Mesendoderm (in vitro differentiated cells): Measurements from ENCODE around the gene PACSIN1.

Experiments
- DNase-seq: peaks from one replicate; pipeline ENCODE4 v3.0.0; 2013
- H2AK5ac ChIP-seq: 2 replicates; pipeline ENCODE4 v1.6.1; 2013; ENCODE audit warnings: low read length, inconsistent platforms
- H2BK120ac ChIP-seq: 2 replicates; pipeline ENCODE4 v1.6.1; 2013; ENCODE audit warnings: low read depth, mild to moderate bottlenecking, low read length, moderate library complexity, mixed read lengths
- H2BK15ac ChIP-seq: replicated peaks from 2 replicates; pipeline ENCODE4 v1.6.1; 2013; ENCODE audit warnings: low read depth, mild to moderate bottlenecking, moderate library complexity
- H2BK5ac ChIP-seq: 2 replicates; pipeline ENCODE4 v1.6.1; 2013; ENCODE audit warnings: low read length, inconsistent platforms
- H3K18ac ChIP-seq: 2 replicates; pipeline ENCODE4 v1.6.1; 2013; ENCODE audit warnings: mild to moderate bottlenecking, low read length, mixed read lengths
- H3K23ac ChIP-seq: one replicate; pipeline ENCODE4 v1.6.1; 2013; ENCODE audit warnings: low read length
- H3K27ac ChIP-seq: 2 replicates; pipeline ENCODE4 v1.5.1; 2013; ENCODE audit warnings: low read depth, mild to moderate bottlenecking, inconsistent platforms, low read length, moderate library complexity
- H3K27me3 ChIP-seq: 2 replicates; pipeline ENCODE4 v1.6.1; 2013; ENCODE audit warnings: low read length, control low read depth, mild to moderate bottlenecking, inconsistent platforms; ENCODE audit not compliant: insufficient read depth, poor library complexity
- H3K36me3 ChIP-seq: 2 replicates; pipeline ENCODE4 v1.6.1; 2013; ENCODE audit warnings: low read length, inconsistent platforms; ENCODE audit not compliant: control insufficient read depth, insufficient read depth
- H3K4ac ChIP-seq: one replicate; pipeline ENCODE4 v1.6.1; 2013; ENCODE audit warnings: low read depth, mild to moderate bottlenecking, low read length, moderate library complexity
- H3K4me1 ChIP-seq: 2 replicates; pipeline ENCODE4 v1.6.1; 2013; ENCODE audit warnings: low read depth, low read length, inconsistent platforms; ENCODE audit not compliant: control insufficient read depth
- H3K4me2 ChIP-seq: 2 replicates; pipeline ENCODE4 v1.6.1; 2013; ENCODE audit warnings: low read length
- H3K4me3 ChIP-seq: 2 replicates; pipeline ENCODE4 v1.5.1; 2013; ENCODE audit warnings: mild to moderate bottlenecking, low read length
- H3K56ac ChIP-seq: one replicate; pipeline ENCODE4 v1.6.1; 2013; ENCODE audit warnings: low read length
- H3K79me1 ChIP-seq: 2 replicates; pipeline ENCODE4 v1.6.1; 2013; ENCODE audit warnings: low read length, inconsistent platforms
- H3K79me2 ChIP-seq: 2 replicates; pipeline ENCODE4 v1.6.1; 2013; ENCODE audit warnings: mild to moderate bottlenecking, low read length; ENCODE audit not compliant: control insufficient read depth, insufficient read depth
- H3K9ac ChIP-seq: 2 replicates; pipeline ENCODE4 v1.6.1; 2013; ENCODE audit warnings: low read length, inconsistent platforms
- H4K5ac ChIP-seq: one replicate; pipeline ENCODE4 v1.6.1; 2013; ENCODE audit warnings: low read length
- H4K8ac ChIP-seq: one replicate; pipeline ENCODE4 v1.6.1; 2013; ENCODE audit warnings: low read depth, mild to moderate bottlenecking, control low read depth, low read length, moderate library complexity
- WGBS: extraction: QIAGEN DNeasy Blood & Tissue Kit; methylation state at CpG from one replicate; pipeline ENCODE4 v1.1.7; 2013; ENCODE audit warnings: low lambda C conversion rate, missing lambda C conversion rate; ENCODE audit not compliant: insufficient coverage; ENCODE audit errors: extremely low coverage; 5-methylcytosine and 5-hydroxymethylcytosine counted together

PACSIN1 gene

DNA sequence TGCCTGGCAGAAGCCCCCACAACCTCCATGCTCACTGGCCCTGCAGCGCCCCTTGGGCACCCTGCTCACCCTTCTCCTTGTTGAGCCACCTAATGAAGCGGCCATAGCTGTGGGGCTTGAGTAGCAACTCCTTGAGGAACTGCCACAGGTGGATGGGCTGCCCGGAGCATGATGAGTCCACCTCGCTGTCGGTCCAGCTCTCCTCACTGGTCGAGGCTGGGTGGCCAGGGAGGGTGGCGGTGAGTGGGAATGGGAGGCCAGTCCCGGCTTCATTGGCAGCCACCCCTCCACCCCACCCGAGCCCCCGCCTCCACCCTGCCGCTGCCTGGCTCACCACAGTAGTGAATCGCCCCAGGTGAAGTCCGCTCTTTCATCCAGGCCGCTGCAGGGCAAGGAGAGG is 73.3 kb downstream of the PACSIN1 start:
- Histone ChIP-seq H3K27me3 (no peaks in the 10 kb centered on the region), H3K79me2 (no peaks in the 10 kb centered on the region), H4K5ac (no peak overlapping the region), H3K4me3 (no peak overlapping the region), H3K79me1 (no peaks in the 10 kb centered on the region), H3K23ac (no peak overlapping the region), H2AK5ac (no peak overlapping the region), H2BK15ac (no peak overlapping the region), H3K18ac (no peak overlapping the region), H4K8ac (no peak overlapping the region), H3K4ac (no peak overlapping the region), H2BK120ac (no peak overlapping the region), H3K27ac (no peak overlapping the region), H3K9ac (no peak overlapping the region), H2BK5ac (no peak overlapping the region), H3K36me3 (no peaks in the 10 kb centered on the region), H3K4me2 (no peak overlapping the region), H3K56ac (no peak overlapping the region), H3K4me1 (no peaks in the 10 kb centered on the region)
- no peak for DNase-seq
- WGBS, result no CpG with 5 or more reads among the region's 14 CpGs

DNA sequence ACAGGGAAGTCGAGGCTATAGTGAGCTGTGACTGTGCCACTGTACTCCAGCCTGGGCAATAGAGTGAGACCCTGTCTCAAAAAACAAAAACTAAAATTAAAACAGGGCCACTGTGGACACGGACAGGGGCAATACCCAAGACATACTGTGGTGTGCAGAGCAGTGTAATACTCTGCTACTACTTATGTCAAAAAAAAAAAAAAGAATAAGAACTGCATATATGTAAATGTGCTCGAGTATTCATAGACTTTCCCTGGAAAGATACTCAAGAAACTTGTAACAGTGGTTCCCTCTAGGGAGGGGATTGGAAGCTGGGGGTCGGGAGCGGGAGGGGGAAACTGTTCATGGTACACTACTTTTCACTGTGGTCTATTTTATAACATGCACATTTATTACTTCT is 74.3 kb downstream of the PACSIN1 start:
- no peak overlapping the region for H3K9ac ChIP-seq
- H3K36me3 ChIP-seq, result no peaks in the 10 kb centered on the region
- no peak overlapping the region for H3K18ac ChIP-seq
- DNase-seq, result no peak
- H3K4ac ChIP-seq, result no peak overlapping the region
- H2BK5ac ChIP-seq, result no peak overlapping the region
- no CpG with 5 or more reads among the region's 5 CpGs for WGBS
- no peak overlapping the region for H2AK5ac ChIP-seq
- H2BK15ac ChIP-seq, result no peak overlapping the region
- H3K56ac ChIP-seq, result no peak overlapping the region
- no peak overlapping the region for H3K4me3 ChIP-seq
- H4K8ac ChIP-seq, result no peak overlapping the region
- H3K79me2 ChIP-seq, result no peaks in the 10 kb centered on the region
- no peak overlapping the region for H3K4me2 ChIP-seq
- no peak overlapping the region for H3K23ac ChIP-seq
- no peaks in the 10 kb centered on the region for H3K79me1 ChIP-seq
- no peak overlapping the region for H4K5ac ChIP-seq
- H3K27ac ChIP-seq, result no peak overlapping the region
- no peaks in the 10 kb centered on the region for H3K27me3 ChIP-seq
- H3K4me1 ChIP-seq, result no peaks in the 10 kb centered on the region
- no peak overlapping the region for H2BK120ac ChIP-seq

DNA sequence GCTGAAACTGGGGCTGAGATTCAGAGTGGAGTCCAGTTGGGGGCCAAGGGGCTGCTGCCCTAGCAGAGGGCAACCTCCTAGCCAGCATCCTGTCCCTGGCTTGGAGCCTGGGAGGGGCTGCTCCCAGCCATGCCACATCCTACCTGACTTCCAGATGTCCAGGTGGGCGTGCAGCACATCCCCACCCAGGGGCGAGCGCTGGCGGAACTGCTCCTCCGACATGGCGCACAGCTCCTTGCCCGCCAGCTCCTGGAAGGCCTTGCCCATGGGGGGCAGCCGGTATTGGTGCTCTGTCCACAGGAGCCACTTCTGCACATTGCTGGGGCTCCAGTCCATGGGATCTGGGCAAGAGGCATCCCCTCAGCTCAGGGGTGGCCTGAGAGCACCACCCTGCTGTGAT is 75.0 kb downstream of the PACSIN1 start:
- Histone ChIP-seq H3K27me3 (no peaks in the 10 kb centered on the region), H2BK120ac (no peak overlapping the region), H3K36me3 (no peaks in the 10 kb centered on the region), H3K27ac (no peak overlapping the region), H3K4me1 (no peaks in the 10 kb centered on the region), H4K5ac (no peak overlapping the region), H3K79me1 (no peaks in the 10 kb centered on the region), H3K56ac (no peak overlapping the region), H2BK5ac (no peak overlapping the region), H3K4ac (no peak overlapping the region), H3K79me2 (no peaks in the 10 kb centered on the region), H3K9ac (no peak overlapping the region), H2AK5ac (no peak overlapping the region), H3K4me2 (no peak overlapping the region), H2BK15ac (no peak overlapping the region), H4K8ac (no peak overlapping the region), H3K4me3 (no peak overlapping the region), H3K23ac (no peak overlapping the region), H3K18ac (no peak overlapping the region)
- no CpG with 5 or more reads among the region's 8 CpGs for WGBS
- DNase-seq, result no peak

DNA sequence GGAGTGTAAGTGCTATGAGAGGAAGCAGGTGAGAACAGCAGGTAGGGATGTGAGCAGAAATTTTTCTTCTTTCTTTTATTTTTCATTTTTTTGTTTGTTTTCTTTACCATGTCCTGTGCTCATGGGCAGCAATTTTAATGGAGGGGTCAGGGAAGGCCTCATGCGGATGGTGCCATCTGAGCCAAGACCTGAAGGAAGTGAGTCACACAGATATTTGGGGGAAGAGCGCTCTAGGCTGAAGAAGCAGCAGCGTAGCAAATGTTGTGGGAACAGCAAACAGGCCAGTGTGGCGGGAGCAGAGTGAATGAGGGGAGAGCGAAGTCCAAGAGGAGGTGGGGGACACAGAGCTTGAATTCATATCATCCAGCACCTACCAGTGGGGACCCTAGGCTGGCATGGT is 77.5 kb downstream of the PACSIN1 start:
- H3K36me3 ChIP-seq, result no peaks in the 10 kb centered on the region
- no peak for DNase-seq
- no peaks in the 10 kb centered on the region for H3K4me1 ChIP-seq
- no peak overlapping the region for H3K4me2 ChIP-seq
- no peak overlapping the region for H2AK5ac ChIP-seq
- no peaks in the 10 kb centered on the region for H3K79me1 ChIP-seq
- H3K18ac ChIP-seq, result no peak overlapping the region
- no peaks in the 10 kb centered on the region for H3K27me3 ChIP-seq
- no peak overlapping the region for H3K27ac ChIP-seq
- H3K4ac ChIP-seq, result no peak overlapping the region
- no peak overlapping the region for H3K4me3 ChIP-seq
- no peak overlapping the region for H2BK15ac ChIP-seq
- H2BK120ac ChIP-seq, result no peak overlapping the region
- no peak overlapping the region for H3K23ac ChIP-seq
- H3K56ac ChIP-seq, result no peak overlapping the region
- no peak overlapping the region for H4K8ac ChIP-seq
- H3K79me2 ChIP-seq, result no peaks in the 10 kb centered on the region
- H3K9ac ChIP-seq, result no peak overlapping the region
- no CpG with 5 or more reads among the region's 5 CpGs for WGBS
- no peak overlapping the region for H2BK5ac ChIP-seq
- H4K5ac ChIP-seq, result no peak overlapping the region

DNA sequence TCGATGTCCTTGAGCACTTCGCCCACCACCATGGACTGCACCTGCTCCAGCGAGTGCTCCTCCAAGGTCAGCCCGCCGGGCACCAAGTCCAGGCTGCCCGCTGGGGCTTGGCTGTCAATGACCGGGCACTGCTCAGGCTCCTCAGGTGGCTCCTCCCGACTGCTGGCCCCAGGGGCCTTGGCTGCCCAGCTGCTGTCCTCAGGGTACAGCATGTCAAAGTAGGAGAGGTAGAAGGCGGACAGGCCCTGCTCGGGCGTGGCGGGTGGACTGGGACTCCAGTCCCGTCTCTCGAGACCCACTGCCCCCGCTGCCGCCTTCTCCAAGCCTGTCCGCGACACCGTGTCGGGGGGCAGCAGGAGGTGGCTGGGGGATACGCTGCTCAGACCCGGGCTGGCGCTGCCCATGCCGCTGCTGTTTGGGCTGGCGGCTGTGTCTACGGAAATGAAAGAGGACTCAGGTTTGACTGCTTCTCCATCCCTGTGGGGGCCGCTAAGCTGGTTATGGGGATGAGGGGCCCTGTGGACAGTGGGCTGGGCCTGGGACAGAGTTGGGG is 78.3 kb downstream of the PACSIN1 start:
- Histone ChIP-seq H3K23ac (no peak overlapping the region), H3K79me2 (no peaks in the 10 kb centered on the region), H4K8ac (no peak overlapping the region), H2BK5ac (no peak overlapping the region), H3K4me3 (no peak overlapping the region), H3K9ac (no peak overlapping the region), H2BK15ac (no peak overlapping the region), H3K4ac (no peak overlapping the region), H4K5ac (no peak overlapping the region), H3K36me3 (no peaks in the 10 kb centered on the region), H3K27ac (no peak overlapping the region), H3K4me1 (no peaks in the 10 kb centered on the region), H3K56ac (no peak overlapping the region), H3K27me3 (no peaks in the 10 kb centered on the region), H2BK120ac (no peak overlapping the region), H3K18ac (no peak overlapping the region), H3K4me2 (no peak overlapping the region), H3K79me1 (no peaks in the 10 kb centered on the region), H2AK5ac (no peak overlapping the region)
- no CpG with 5 or more reads among the region's 27 CpGs for WGBS
- no peak for DNase-seq

GRCh38 chr6:34544776-34545471 is 79.0 kb downstream of the PACSIN1 start:
- no peak overlapping the region for H3K4me2 ChIP-seq
- H2AK5ac ChIP-seq, result no peak overlapping the region
- no peaks in the 10 kb centered on the region for H3K79me1 ChIP-seq
- no peak overlapping the region for H2BK5ac ChIP-seq
- no peak overlapping the region for H3K23ac ChIP-seq
- H2BK120ac ChIP-seq, result no peak overlapping the region
- H4K5ac ChIP-seq, result no peak overlapping the region
- no peaks in the 10 kb centered on the region for H3K79me2 ChIP-seq
- H3K27ac ChIP-seq, result no peak overlapping the region
- no peaks in the 10 kb centered on the region for H3K27me3 ChIP-seq
- WGBS, result no CpG with 5 or more reads among the region's 13 CpGs
- H3K18ac ChIP-seq, result no peak overlapping the region
- no peaks in the 10 kb centered on the region for H3K36me3 ChIP-seq
- H3K4me1 ChIP-seq, result no peaks in the 10 kb centered on the region
- DNase-seq, result no peak
- H3K4ac ChIP-seq, result no peak overlapping the region
- H3K56ac ChIP-seq, result no peak overlapping the region
- no peak overlapping the region for H4K8ac ChIP-seq
- no peak overlapping the region for H2BK15ac ChIP-seq
- no peak overlapping the region for H3K9ac ChIP-seq
- no peak overlapping the region for H3K4me3 ChIP-seq
